Common myeloid progenitor, CD34-positive (primary cell): ENCODE results near the gene PLD4.
"Not testable (repeated sequence)": the region's sequence is repeated elsewhere in the genome, so short reads cannot be mapped to it uniquely, and the experiment has no call there.

Source experiments
- CTCF ChIA-PET: fragments of 350-600 bp; sonication (Branson Sonifier 250); formaldehyde crosslinking; loops from one replicate; lab custom pipeline; 2021; ENCODE audit warnings: antibody characterized with exemption; lab: Charles Lee
- POLR2A ChIA-PET: fragments of 350-600 bp; sonication (Branson Sonifier 250); formaldehyde crosslinking; loops from one replicate; lab custom pipeline; 2021; ENCODE audit warnings: antibody characterized with exemption; lab: Charles Lee
- DNase-seq, 3 donors: peaks; one replicate each; pipeline versions ENCODE4 v3.0.0 to v3.0.0-alpha.2; 2013
- H3K27ac ChIP-seq, 2 experiments: 1 replicate in 1 of 2; 2 replicates in 1 of 2; pipeline ENCODE4 v1.7.0; 2013; ENCODE audit warnings: inconsistent platforms in 2 of 2, low read length in 2 of 2, mild to moderate bottlenecking in 2 of 2, low read depth in 1 of 2, moderate library complexity in 1 of 2; ENCODE audit not compliant: severe bottlenecking in 2 of 2, insufficient read depth in 1 of 2, poor library complexity in 1 of 2
- H3K27me3 ChIP-seq, 5 experiments: replicated peaks in 2 of 5; 1 replicate in 3 of 5; 2 replicates in 2 of 5; pipeline versions ENCODE4 v1.6.1 to v1.7.0; 2013; ENCODE audit warnings: low read length in 4 of 5, mild to moderate bottlenecking in 2 of 5, moderate library complexity in 2 of 5, inconsistent platforms in 1 of 5; ENCODE audit not compliant: insufficient read depth in 5 of 5, control insufficient read depth in 4 of 5
- H3K36me3 ChIP-seq, 4 experiments: 1 replicate in 2 of 4; 2 replicates in 2 of 4; pipeline versions ENCODE4 v1.6.1 to v1.7.0; 2013; ENCODE audit warnings: low read length in 3 of 4, control low read depth in 1 of 4, mild to moderate bottlenecking in 1 of 4; ENCODE audit not compliant: control insufficient read depth in 4 of 4, insufficient read depth in 4 of 4
- H3K4me1 ChIP-seq, 4 experiments: 1 replicate in 3 of 4; 2 replicates in 1 of 4; pipeline versions ENCODE4 v1.6.1 to v1.7.1; 2013; ENCODE audit warnings: low read length in 3 of 4, mild to moderate bottlenecking in 3 of 4, control low read depth in 1 of 4, inconsistent platforms in 1 of 4, moderate library complexity in 1 of 4; ENCODE audit not compliant: control insufficient read depth in 4 of 4, insufficient read depth in 4 of 4; ENCODE audit errors: control extremely low read depth in 1 of 4
- H3K4me3 ChIP-seq, 7 experiments: 1 replicate in 4 of 7; 2 replicates in 3 of 7; pipeline versions ENCODE4 v1.5.1 to v1.7.0; 2013; ENCODE audit warnings: mild to moderate bottlenecking in 7 of 7, low read length in 6 of 7, moderate library complexity in 6 of 7, inconsistent platforms in 2 of 7, low read depth in 2 of 7, control low read depth in 1 of 7; ENCODE audit not compliant: insufficient read depth in 4 of 7, control insufficient read depth in 1 of 7; ENCODE audit errors: extremely low read depth in 1 of 7
- H3K9me3 ChIP-seq, 5 experiments: 1 replicate in 4 of 5; 2 replicates in 1 of 5; pipeline versions ENCODE4 v1.6.1 to v1.7.1; 2013; ENCODE audit warnings: low read length in 4 of 5, mild to moderate bottlenecking in 2 of 5, inconsistent platforms in 1 of 5, low read depth in 1 of 5, moderate library complexity in 1 of 5; ENCODE audit not compliant: control insufficient read depth in 4 of 5, insufficient read depth in 2 of 5; ENCODE audit errors: control extremely low read depth in 1 of 5
- WGBS: methylation state at CpG from one replicate; pipeline ENCODE4 v1.1.5; 2013; ENCODE audit not compliant: insufficient coverage; 5-methylcytosine and 5-hydroxymethylcytosine counted together

Gene PLD4

DNA sequence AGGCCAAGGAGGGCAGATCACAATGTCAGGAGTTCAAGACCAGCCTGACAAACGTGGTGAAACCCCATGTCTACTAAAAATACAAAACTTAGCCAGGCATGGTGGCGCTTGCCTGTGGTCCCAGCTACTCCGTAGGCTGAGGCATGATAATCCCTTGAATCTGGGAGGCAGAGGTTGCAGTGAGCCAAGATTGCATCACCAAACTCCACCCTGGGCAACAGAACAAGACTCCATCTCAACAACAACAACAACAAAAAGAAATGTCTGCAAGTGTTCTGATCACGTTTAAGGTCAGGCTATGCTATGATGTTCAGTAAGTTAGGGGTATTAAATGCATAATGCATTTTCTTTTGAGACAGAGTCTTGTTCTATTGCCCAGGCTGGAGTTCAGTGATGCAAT is 6.7 kb upstream of the PLD4 start:
- POLR2A ChIA-PET: no interaction called here

DNA sequence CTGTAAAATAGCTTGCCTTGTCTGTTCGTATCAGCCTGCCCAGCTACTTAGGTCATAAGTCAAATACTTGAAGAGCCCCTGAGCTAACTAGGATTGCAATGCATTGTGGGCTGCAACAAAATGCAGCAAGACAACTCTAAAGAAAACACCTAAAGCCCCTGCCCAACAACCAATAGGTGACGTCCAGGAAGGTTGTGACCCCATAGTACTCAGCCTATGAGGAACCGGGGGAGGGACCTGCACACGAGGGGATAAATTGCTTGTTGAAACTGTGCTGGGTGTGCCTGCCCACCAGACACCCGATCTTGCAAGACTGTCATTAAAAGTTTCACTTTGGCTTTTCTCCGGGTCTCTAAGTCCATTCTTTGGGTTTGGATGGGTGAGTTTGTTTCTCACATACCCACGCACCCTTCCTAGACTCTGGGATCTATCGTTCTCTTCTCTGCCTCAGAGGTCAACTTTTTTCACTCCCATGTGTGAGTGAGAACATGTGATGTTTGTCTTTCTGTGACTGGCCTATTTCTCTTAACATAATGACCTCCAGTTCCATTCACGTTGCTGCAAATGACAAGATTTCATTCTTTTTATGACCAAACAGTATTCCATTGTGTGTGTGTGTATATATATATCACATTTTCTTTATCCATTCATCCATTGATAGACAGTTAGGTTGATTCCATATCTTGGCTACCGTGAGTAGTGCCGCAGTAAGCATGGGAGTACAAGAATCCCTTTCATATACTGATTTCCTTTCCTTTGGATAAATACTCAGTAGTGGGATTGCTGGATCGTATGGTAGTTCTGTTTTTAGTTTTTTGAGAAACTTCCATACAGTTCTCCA is 5.3 kb upstream of the PLD4 start:
- H3K27me3 ChIP-seq, POLR2A ChIA-PET, H3K4me3 ChIP-seq, H3K4me1 ChIP-seq, DNase-seq, H3K27ac ChIP-seq, H3K9me3 ChIP-seq, H3K36me3 ChIP-seq: not testable (repeated sequence)
- 100% methylated on average over 1 of the region's 12 CpGs for WGBS
- CTCF ChIA-PET: interaction anchor here (1.1 kb wide), 1 partner anchor 18 kb away, joined by 4 read pairs; no protein-coding TSS in a partner anchor

More for the DNA sequence above, 6.7 kb upstream of the PLD4 start:
- no peak for DNase-seq
- CTCF ChIA-PET: interaction anchor here (1.1 kb wide), 1 partner anchor 19 kb away, joined by 4 read pairs; no protein-coding TSS in a partner anchor
- no peaks in the 10 kb centered on the region for H3K36me3 ChIP-seq
- no peaks in the 10 kb centered on the region for H3K9me3 ChIP-seq
- 93% methylated on average over 3 of the region's 4 CpGs for WGBS
- peaks cover 0 to 8% (median 0%) of the 10 kb centered on the region in 5 experiments for H3K27me3 ChIP-seq
- H3K4me3 ChIP-seq: no peak overlapping the region
- no peaks in the 10 kb centered on the region for H3K4me1 ChIP-seq
- no peak overlapping the region for H3K27ac ChIP-seq

DNA sequence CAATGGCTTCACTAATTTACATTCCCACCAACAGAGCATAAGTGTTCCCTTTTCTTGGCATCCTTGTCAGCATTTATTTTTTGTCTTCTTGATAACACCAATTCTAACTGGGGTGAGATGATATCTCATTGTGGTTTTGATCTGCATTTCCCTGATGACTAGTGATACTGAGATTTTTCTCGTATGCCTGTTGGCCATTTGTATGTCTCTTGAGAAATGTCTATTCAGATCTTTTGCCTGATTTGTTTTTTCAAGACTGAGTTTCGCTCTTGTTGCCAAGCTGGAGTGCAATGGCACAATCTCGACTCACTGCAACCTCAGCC is 4.7 kb upstream of the PLD4 start:
- Histone ChIP-seq H3K9me3 (peaks cover 0 to 5% (median 0%) of the 10 kb centered on the region in 5 experiments), H3K4me3 (no peak overlapping the region), H3K4me1 (peaks cover 0 to 9% (median 7%) of the 10 kb centered on the region in 4 experiments), H3K36me3 (no peaks in the 10 kb centered on the region), H3K27me3 (peaks cover 0 to 5% (median 0%) of the 10 kb centered on the region in 5 experiments), H3K27ac (no peak overlapping the region)
- POLR2A ChIA-PET: interaction anchor here (0.7 kb wide), 1 partner anchor 149 kb away, joined by 3 read pairs; no protein-coding TSS in a partner anchor
- 100% methylated on average over 2 of the region's 3 CpGs for WGBS
- CTCF ChIA-PET: no interaction called here
- no peak for DNase-seq

DNA sequence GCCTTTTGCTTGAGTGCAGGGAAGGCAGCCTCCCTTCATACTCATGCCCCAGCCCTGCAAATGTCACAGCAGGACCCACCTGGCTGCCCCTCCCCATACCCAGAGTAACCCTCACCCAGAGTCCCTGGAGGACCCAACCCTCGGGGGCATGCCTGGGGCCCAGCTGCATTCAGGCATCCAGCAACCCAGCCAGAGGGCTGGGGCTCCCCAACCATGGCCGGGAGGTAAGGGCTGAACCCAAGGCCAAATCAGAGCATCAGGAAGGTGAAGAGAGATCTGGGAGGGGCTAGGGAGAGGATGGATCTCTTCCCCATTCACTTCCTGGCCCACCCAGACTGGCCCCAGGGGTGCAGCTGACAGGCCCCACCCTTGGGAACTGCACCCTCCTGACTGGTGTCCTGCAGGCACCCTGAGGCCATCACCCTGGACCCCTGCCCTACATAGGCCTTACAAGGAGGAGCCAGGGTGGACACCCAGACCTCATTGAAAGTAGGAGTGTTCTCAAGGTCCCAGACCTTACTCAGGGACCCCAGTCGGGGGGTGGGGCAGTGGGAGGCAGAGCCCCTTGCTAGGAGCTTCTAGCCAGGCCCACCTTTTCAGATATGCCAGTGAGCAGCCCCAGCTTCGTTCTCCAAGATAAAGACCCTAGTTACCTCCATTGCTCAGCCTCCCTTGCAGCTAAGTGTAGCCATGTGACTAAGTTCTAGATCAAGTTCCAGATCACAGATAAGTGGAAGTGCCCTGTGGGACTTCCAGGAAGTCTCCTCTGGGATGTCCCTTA is 849 bp upstream of the PLD4 start:
- H3K9me3 ChIP-seq: peaks cover 0 to 5% (median 0%) of the 10 kb centered on the region in 5 experiments
- H3K4me1 ChIP-seq: peaks cover 0 to 42% (median 34%) of the 10 kb centered on the region in 4 experiments
- ChIA-PET CTCF (interaction anchor here (0.9 to 1.7 kb wide), 5 partner anchors 10 to 25 kb away, joined by 3 to 6 read pairs (median 3); no protein-coding TSS in a partner anchor), POLR2A (no interaction called here)
- 89% methylated on average over 4 of the region's 4 CpGs for WGBS
- no peak for DNase-seq
- no peaks in the 10 kb centered on the region for H3K27me3 ChIP-seq
- H3K36me3 ChIP-seq: no peaks in the 10 kb centered on the region
- H3K27ac ChIP-seq: no peak overlapping the region
- peak overlapping the region in 1 of 7 experiments; percentile 69 for H3K4me3 ChIP-seq

DNA sequence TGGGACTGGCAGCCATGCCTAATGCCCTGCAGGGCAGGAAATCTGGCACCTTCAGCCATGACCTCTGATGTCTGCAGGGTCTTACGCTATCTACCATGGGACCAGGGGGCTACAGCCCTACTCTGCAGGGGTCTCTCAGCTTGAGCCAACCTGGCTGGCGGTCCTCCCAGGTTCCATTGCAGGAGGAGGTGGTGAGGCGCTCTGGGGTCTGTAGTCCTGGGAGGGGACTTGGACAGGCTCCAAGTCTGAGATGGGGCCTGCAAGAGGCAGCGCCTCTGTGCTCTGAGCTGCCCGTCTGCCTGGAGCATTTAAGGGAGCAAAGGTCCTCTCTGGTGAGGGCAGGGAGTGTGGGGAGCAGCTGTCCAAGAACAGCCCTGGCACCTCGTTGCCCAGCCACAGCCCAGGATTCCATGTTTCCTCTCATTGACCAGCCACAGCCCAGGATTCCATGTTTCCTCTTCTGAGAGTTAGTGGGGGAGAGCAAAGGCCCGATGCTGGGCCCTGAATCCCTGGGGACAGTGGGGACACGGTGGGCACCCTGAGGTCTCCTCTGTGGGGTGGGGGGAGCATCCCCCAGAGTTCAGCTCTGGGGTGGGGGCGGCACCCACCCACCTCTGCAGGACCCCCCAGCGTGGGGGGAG is 655 bp downstream of the PLD4 start:
- WGBS: 46% methylated on average over 6 of the region's 10 CpGs
- Histone ChIP-seq H3K36me3 (peaks cover 0 to 2% (median 0%) of the 10 kb centered on the region in 4 experiments), H3K4me1 (peaks cover 0 to 42% (median 34%) of the 10 kb centered on the region in 4 experiments), H3K27ac (no peak overlapping the region), H3K27me3 (no peaks in the 10 kb centered on the region), H3K9me3 (peaks cover 0 to 5% (median 0%) of the 10 kb centered on the region in 5 experiments), H3K4me3 (peak overlapping the region in 6 of 7 experiments; percentile 46 to 71 (median 63))
- POLR2A ChIA-PET: no interaction called here
- CTCF ChIA-PET: interaction anchor here (0.9 to 1.7 kb wide), 5 partner anchors 9 to 27 kb away, joined by 3 to 6 read pairs (median 3); no protein-coding TSS in a partner anchor
- no peak for DNase-seq

DNA sequence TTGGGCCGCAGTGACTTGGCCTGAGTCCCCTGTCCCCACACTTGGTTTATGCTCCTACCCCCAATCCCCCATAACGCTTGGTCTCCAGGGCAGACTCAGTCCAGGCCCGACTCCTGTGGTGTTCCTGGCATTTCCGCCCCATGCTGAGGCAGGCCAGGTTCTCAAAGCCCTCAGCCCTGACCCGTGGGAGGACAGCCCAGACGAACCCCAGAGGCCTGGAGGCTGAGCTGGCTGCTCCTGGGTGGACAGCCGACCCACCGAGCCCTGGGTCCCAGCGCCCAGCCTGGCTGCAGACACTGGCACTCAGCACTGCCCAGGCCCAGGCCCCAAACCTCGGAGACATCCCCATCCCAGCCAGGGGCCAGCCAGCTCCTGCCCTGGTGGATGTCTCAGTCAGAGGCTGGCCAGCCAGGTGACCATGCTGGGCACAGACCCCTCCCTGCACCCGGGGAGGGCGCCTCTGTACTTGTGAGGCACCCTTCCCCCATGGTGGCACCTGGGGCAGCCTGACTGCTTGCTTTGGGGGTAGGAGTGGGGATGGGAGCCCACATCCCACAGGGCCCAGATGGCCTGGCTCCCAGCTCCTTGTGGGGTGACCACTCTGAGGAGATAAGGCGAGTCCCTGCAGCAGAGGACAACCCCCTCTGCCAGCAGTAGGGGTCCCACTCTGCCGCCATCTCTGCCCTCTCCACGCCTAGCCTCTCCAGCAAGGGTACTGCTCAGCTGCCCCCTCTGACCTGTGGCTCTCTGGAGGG is 1.4 kb downstream of the PLD4 start:
- H3K36me3 ChIP-seq: peaks cover 0 to 2% (median 0%) of the 10 kb centered on the region in 4 experiments
- H3K4me1 ChIP-seq: peaks cover 0 to 42% (median 34%) of the 10 kb centered on the region in 4 experiments
- peak in 1 of 3 donors; percentile 16 for DNase-seq
- H3K9me3 ChIP-seq: peaks cover 0 to 5% (median 0%) of the 10 kb centered on the region in 5 experiments
- no peaks in the 10 kb centered on the region for H3K27me3 ChIP-seq
- POLR2A ChIA-PET: no interaction called here
- peak overlapping the region in 5 of 7 experiments; percentile 51 to 71 (median 65) for H3K4me3 ChIP-seq
- CTCF ChIA-PET: interaction anchor here (0.6 to 1.1 kb wide), 2 partner anchors 9 to 25 kb away, joined by 3 read pairs; no protein-coding TSS in a partner anchor
- WGBS: 57% methylated on average over 12 of the region's 15 CpGs
- H3K27ac ChIP-seq: no peak overlapping the region
